Upper lobe of left lung (tissue), 6 donors: ENCODE results near the gene SUPT6H. TPM values are rescaled to one million over a fixed set of nuclear protein-coding genes. Genes with fewer than 3 reads are reported as not detected.

Source experiments
- ATAC-seq, 2 donors: fragments of 200-7000 bp; cut with Tn5 transposase; one replicate each; pipeline ENCODE4 v1.9.1; 2022; ENCODE audit warnings: mild to moderate bottlenecking in 2 of 2, moderate library complexity in 2 of 2; ENCODE audit not compliant: low FRiP score in 2 of 2
- DNase-seq, 2 donors: peaks; one replicate each; pipeline ENCODE4 v3.0.0-alpha.2; 2019 to 2020
- H3K27ac ChIP-seq, 4 donors: fragments of 200-600 bp; sonication (generic); one replicate each; pipeline ENCODE4 v1.5.1; 2016 to 2019
- H3K27me3 ChIP-seq, 4 donors: fragments of 200-600 bp; sonication (generic); one replicate each; pipeline ENCODE4 v1.5.1; 2017 to 2019
- H3K36me3 ChIP-seq, 4 donors: fragments of 200-600 bp; sonication (generic); one replicate each; pipeline ENCODE4 v1.5.1; 2016 to 2019
- H3K4me1 ChIP-seq, 4 donors: fragments of 200-600 bp; sonication (generic); one replicate each; pipeline ENCODE4 v1.5.1; 2018 to 2019
- H3K4me3 ChIP-seq, 4 donors: fragments of 200-600 bp; sonication (generic); one replicate each; pipeline ENCODE4 v1.5.1; 2017 to 2019; ENCODE audit warnings: mild to moderate bottlenecking in 2 of 4, moderate library complexity in 1 of 4
- H3K9me3 ChIP-seq, 4 donors: fragments of 200-600 bp; sonication (generic); one replicate each; pipeline ENCODE4 v1.5.1; 2018 to 2019
- EP300 ChIP-seq, 4 donors: sonication (generic); formaldehyde crosslinking; IDR thresholded peaks; one replicate each; pipeline ENCODE4 v1.5.1; 2017; ENCODE audit warnings: antibody characterized with exemption in 4 of 4, control low read depth in 2 of 4
- POLR2A ChIP-seq, 4 donors: fragments of 450-650 bp; IDR thresholded peaks; one replicate each; pipeline ENCODE4 v1.5.1; 2016 to 2017; ENCODE audit warnings: antibody characterized with exemption in 4 of 4, mild to moderate bottlenecking in 2 of 4
- POLR2AphosphoS5 ChIP-seq, 2 donors: sonication (generic); formaldehyde crosslinking; IDR thresholded peaks; one replicate each; pipeline ENCODE4 v1.5.1; 2017; ENCODE audit warnings: antibody characterized with exemption in 2 of 2
- WGBS, 2 donors: methylation state at CpG; one replicate each; pipeline ENCODE4 v1.1.5; 2017 to 2018; 5-methylcytosine and 5-hydroxymethylcytosine counted together
- total RNA-seq, 6 donors: library from RNA; depleted of rRNA in 4 of 6; stranded (reverse); fragments of >200 nt in 4 of 6; gene quantifications; one replicate each; pipeline versions ENCODE4 v1.1.0 to v1.2.1, GENCODE V29; 2016 to 2021
- TF ChIP-seq, protein P1 (sequence below), 6 experiments: fragments of 450-650 bp in 4 of 6; fragments of 200-600 bp in 2 of 6; sonication (generic) in 2 of 6; IDR thresholded peaks; one replicate each; pipeline ENCODE4 v1.5.1; 2016 to 2019; ENCODE audit warnings: antibody characterized with exemption in 6 of 6
- donor health status: DM: no; HTN: no; CAD: no; lungs with moderate emphysema.
- donor health status: DM: no; HTN: yes; CAD: no; lungs with severe emphysema.

SUPT6H gene
- total RNA-seq, 6 donors from 2014 or later, result 57.3 to 128 (median 71.5) TPM

- no peak overlapping the region for H3K4me3 ChIP-seq
- H3K36me3 ChIP-seq, result peaks cover 50 to 97% (median 84%) of the 10 kb centered on the region in 4 donors
- no peaks in the 10 kb centered on the region for H3K4me1 ChIP-seq
- TF ChIP-seq, protein P1, sequence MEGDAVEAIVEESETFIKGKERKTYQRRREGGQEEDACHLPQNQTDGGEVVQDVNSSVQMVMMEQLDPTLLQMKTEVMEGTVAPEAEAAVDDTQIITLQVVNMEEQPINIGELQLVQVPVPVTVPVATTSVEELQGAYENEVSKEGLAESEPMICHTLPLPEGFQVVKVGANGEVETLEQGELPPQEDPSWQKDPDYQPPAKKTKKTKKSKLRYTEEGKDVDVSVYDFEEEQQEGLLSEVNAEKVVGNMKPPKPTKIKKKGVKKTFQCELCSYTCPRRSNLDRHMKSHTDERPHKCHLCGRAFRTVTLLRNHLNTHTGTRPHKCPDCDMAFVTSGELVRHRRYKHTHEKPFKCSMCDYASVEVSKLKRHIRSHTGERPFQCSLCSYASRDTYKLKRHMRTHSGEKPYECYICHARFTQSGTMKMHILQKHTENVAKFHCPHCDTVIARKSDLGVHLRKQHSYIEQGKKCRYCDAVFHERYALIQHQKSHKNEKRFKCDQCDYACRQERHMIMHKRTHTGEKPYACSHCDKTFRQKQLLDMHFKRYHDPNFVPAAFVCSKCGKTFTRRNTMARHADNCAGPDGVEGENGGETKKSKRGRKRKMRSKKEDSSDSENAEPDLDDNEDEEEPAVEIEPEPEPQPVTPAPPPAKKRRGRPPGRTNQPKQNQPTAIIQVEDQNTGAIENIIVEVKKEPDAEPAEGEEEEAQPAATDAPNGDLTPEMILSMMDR (IDR thresholded peaks at IDR 0.05), result no peak
- no peak for TF ChIP-seq POLR2AphosphoS5 (IDR thresholded peaks at IDR 0.05)
- no peak for TF ChIP-seq EP300 (IDR thresholded peaks at IDR 0.05)
- TF ChIP-seq POLR2A (IDR thresholded peaks at IDR 0.05), result no peak
- ATAC-seq (no peak), DNase-seq (no peak)
- H3K27me3 ChIP-seq, result no peaks in the 10 kb centered on the region
- WGBS, 2 donors, result 95 to 97% methylated on average over 4 of the region's 4 CpGs
- no peak overlapping the region for H3K27ac ChIP-seq
- H3K9me3 ChIP-seq, result no peaks in the 10 kb centered on the region
Observed at GRCh38 chr17:28623696-28624095, 38.3 kb upstream of the SUPT6H start.

- TF ChIP-seq POLR2AphosphoS5 (IDR thresholded peaks at IDR 0.05) (no peak), POLR2A (IDR thresholded peaks at IDR 0.05) (no peak)
- no peak overlapping the region for H3K27ac ChIP-seq
- ATAC-seq (no peak), DNase-seq (no peak)
- H3K4me1 ChIP-seq, result no peaks in the 10 kb centered on the region
- no peaks in the 10 kb centered on the region for H3K27me3 ChIP-seq
- no peak overlapping the region for H3K4me3 ChIP-seq
- H3K9me3 ChIP-seq, result no peaks in the 10 kb centered on the region
- 93 to 96% methylated on average over 2 of the region's 2 CpGs for WGBS, 2 donors
- peaks cover 46 to 97% (median 82%) of the 10 kb centered on the region in 4 donors for H3K36me3 ChIP-seq
Observed at GRCh38 chr17:28624148-28624547, 37.9 kb upstream of the SUPT6H start.

GRCh38 chr17:28626818-28627217 lies 35.2 kb upstream of the SUPT6H start:
- H3K4me3 ChIP-seq, result no peak overlapping the region
- TF ChIP-seq POLR2AphosphoS5 (IDR thresholded peaks at IDR 0.05), result no peak
- TF ChIP-seq, protein P1 (IDR thresholded peaks at IDR 0.05), result no peak
- no peak for TF ChIP-seq POLR2A (IDR thresholded peaks at IDR 0.05)
- TF ChIP-seq EP300 (IDR thresholded peaks at IDR 0.05), result no peak

DNA sequence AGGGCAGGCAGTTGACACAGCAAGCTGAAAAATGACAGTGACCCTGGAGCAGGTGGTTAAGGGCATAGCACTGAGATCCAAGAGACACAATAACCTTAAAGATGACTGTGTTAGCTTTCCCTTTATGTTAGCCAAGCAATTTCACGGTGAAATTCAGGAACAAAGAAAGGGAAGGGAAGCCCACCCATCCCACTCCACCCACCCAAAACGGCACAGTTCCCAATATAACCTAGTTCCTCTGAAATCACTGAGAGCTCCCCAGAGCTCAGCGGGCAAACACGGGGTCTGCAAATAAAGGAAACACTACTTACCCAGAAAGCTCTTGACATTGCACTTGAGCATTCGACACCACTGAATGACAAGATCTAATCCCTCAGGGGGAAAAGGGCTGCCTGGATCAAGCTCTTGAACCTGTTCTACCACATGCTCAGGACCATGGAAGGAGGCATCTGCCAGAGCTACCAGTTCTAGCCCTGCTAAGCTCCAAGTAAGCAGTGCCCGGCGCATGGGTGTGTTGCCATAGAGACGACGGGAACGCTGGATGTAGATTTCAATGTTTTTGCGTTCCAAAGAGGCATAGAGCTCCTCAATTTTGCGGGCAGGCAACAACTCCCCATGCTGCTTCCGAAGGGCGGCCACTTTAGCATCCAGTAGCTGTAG lies 27.7 kb upstream of the SUPT6H start:
- Histone ChIP-seq H3K9me3 (no peaks in the 10 kb centered on the region), H3K4me3 (no peak overlapping the region), H3K4me1 (no peaks in the 10 kb centered on the region), H3K27me3 (no peaks in the 10 kb centered on the region), H3K27ac (no peak overlapping the region), H3K36me3 (peaks cover 37 to 100% (median 94%) of the 10 kb centered on the region in 4 donors)
- WGBS, 2 donors, result 72 to 78% methylated on average over 14 of the region's 14 CpGs
- ATAC-seq (no peak), DNase-seq (no peak)
- TF ChIP-seq, protein P1 (IDR thresholded peaks at IDR 0.05), result no peak
- TF ChIP-seq POLR2A (IDR thresholded peaks at IDR 0.05), result no peak

More at GRCh38 chr17:28626818-28627217, 35.2 kb upstream of the SUPT6H start:
- ATAC-seq (no peak), DNase-seq (no peak)
- 90 to 96% methylated on average over 4 of the region's 4 CpGs for WGBS, 2 donors
- H3K4me1 ChIP-seq, result no peaks in the 10 kb centered on the region
- no peak overlapping the region for H3K27ac ChIP-seq
- no peaks in the 10 kb centered on the region for H3K9me3 ChIP-seq
- no peaks in the 10 kb centered on the region for H3K27me3 ChIP-seq
- peaks cover 25 to 97% (median 79%) of the 10 kb centered on the region in 4 donors for H3K36me3 ChIP-seq

GRCh38 chr17:28635506-28635905 lies 26.5 kb upstream of the SUPT6H start:
- no peaks in the 10 kb centered on the region for H3K4me1 ChIP-seq
- H3K9me3 ChIP-seq, result no peaks in the 10 kb centered on the region
- H3K27me3 ChIP-seq, result no peaks in the 10 kb centered on the region
- H3K36me3 ChIP-seq, result peaks cover 45 to 100% (median 96%) of the 10 kb centered on the region in 4 donors
- H3K27ac ChIP-seq, result no peak overlapping the region
- H3K4me3 ChIP-seq, result no peak overlapping the region
- WGBS, 2 donors, result 92 to 100% methylated on average over 1 of the region's 1 CpG
- no peak for ATAC-seq
- DNase-seq, result no peak
- TF ChIP-seq EP300 (IDR thresholded peaks at IDR 0.05) (no peak), POLR2A (IDR thresholded peaks at IDR 0.05) (no peak), POLR2AphosphoS5 (IDR thresholded peaks at IDR 0.05) (no peak)
- TF ChIP-seq, protein P1 (IDR thresholded peaks at IDR 0.05), result no peak
